Activated naive CD8-positive, alpha-beta T cell treated with anti-CD3 and anti-CD28 coated beads for 36 hours (primary cell): Measurements from ENCODE around the gene TPMT. TPM values are rescaled to one million over a fixed set of nuclear protein-coding genes. Genes with fewer than 3 reads are reported as not detected.
A peak's percentile ranks its signal among the peaks of the same experiment; 100 is the strongest.
"Not testable (repeated sequence)": the region's sequence is repeated elsewhere in the genome, so short reads cannot be mapped to it uniquely, and the experiment has no call there.

Experiments used
- DNase-seq: peaks from one replicate; pipeline ENCODE4 v3.0.0; 2021
- H3K27ac Mint-ChIP-seq: one replicate; pipeline ENCODE4 v1.8.0; 2022; ENCODE audit warnings: mild to moderate bottlenecking, moderate library complexity, mixed read lengths
- H3K27me3 Mint-ChIP-seq: one replicate; pipeline ENCODE4 v1.8.0; 2022; ENCODE audit warnings: mild to moderate bottlenecking, mixed read lengths
- H3K36me3 Mint-ChIP-seq: one replicate; pipeline ENCODE4 v1.8.0; 2021; ENCODE audit warnings: mild to moderate bottlenecking, mixed read lengths
- H3K4me1 Mint-ChIP-seq: one replicate; pipeline ENCODE4 v1.8.0; 2021; ENCODE audit warnings: mixed read lengths
- H3K4me3 Mint-ChIP-seq: one replicate; pipeline ENCODE4 v1.8.0; 2022; ENCODE audit warnings: mild to moderate bottlenecking, moderate library complexity, mixed read lengths
- H3K9me3 Mint-ChIP-seq: one replicate; pipeline ENCODE4 v1.8.0; 2022; ENCODE audit warnings: mixed read lengths
- total RNA-seq, 2 experiments: library from RNA; stranded (reverse); gene quantifications; one replicate each; pipeline ENCODE4 v1.2.3, GENCODE V29; 2021

The TPMT gene
- total RNA-seq = 1 to 10 TPM; 8.2 TPM

DNA sequence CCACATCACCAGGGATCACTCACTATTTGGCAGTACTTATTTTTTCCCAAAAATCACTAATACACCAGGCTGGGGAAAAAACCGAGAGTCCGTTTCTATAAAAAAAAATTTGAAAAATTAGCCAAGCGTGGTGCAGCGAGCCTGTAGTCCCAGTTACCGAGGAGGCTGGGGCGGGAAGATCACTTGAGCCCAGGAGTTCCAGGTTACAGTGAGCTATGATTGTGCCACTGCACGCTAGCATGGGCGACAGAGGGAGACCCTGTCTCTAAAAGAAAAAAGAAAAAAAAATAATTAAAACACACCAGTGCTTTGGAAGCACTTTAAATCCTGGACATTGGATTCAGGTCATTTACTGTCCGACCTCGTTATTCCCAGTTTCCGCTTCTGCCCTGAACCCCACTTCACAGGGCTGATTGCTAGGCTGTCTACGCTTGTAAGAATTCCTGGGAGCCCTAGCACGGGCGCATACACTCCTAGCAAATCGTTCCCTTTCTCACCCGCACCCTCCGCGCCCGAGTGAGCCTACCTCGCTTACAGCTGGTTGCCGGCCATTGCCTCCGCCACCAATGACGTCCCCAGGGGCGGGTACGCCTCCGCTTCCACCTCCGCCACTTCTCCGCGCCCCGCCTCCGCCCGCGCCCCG is at the start of gene TPMT:
Gene TPMT (minus strand): TSS at position 571 of the 643 bp plus-strand sequence. CDS start 5,950 bp downstream, outside the sequence.
- DNase-seq = no peak
- Mint-ChIP-seq H3K4me1 (peaks cover 30% of the 10 kb centered on the region), H3K9me3 (peaks cover 3% of the 10 kb centered on the region), H3K4me3 (peak within 1 kb of the TSS; percentile 95), H3K36me3 (peaks cover 6% of the 10 kb centered on the region), H3K27me3 (no peaks in the 10 kb centered on the region), H3K27ac (peak within 1 kb of the TSS; percentile 93)

GRCh38 chr6:18203786-18204185 is 48.9 kb upstream of the TPMT start:
- Mint-ChIP-seq H3K4me3 (no peak overlapping the region), H3K36me3 (peaks cover 11% of the 10 kb centered on the region), H3K4me1 (no peaks in the 10 kb centered on the region), H3K9me3 (no peaks in the 10 kb centered on the region), H3K27ac (no peak overlapping the region), H3K27me3 (no peaks in the 10 kb centered on the region)
- DNase-seq = no peak

DNA sequence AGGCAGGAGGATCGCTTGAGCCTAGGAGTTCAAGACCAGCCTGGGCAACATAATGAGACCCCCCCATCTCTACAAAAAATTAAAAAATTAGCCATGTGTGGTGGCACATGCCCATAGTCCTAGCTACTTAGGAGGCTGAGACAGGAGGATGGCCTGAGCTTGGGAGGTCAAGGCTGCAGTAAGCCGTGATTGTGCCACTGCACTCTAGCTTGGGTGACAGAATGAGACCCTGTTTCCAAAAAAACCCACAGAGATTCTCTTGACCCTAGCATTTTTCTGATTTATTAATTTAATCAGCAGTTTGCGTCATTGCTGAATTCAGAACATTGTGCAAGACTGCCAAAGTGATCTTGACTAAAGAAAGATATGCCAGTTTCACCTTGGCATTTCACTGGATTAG is 37.1 kb upstream of the TPMT start:
- DNase-seq = no peak
- Mint-ChIP-seq H3K4me3 (no peak overlapping the region), H3K27me3 (no peaks in the 10 kb centered on the region), H3K4me1 (no peaks in the 10 kb centered on the region), H3K36me3 (peaks cover 17% of the 10 kb centered on the region), H3K9me3 (no peaks in the 10 kb centered on the region), H3K27ac (no peak overlapping the region)

DNA sequence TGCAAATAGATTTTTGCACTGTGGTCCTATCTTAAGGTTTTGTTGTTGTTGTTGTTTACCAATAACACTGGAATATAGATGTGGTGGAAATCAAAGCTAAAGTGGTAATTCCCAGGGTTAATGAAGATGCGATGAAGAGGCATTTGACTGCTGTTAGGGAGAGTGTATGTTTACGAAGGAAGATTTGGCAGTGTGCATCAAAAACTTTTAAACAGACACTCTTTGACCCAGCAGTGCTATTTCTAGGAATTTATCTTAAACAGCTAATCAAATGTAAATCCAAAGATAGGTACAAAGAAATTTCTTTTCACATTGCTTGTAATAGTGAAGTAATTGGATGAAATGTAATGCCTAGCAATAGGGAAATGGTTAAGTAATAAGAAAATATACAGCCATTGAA is 34.3 kb upstream of the TPMT start:
- Mint-ChIP-seq H3K4me3 (no peak overlapping the region), H3K4me1 (no peaks in the 10 kb centered on the region), H3K27ac (no peak overlapping the region), H3K36me3 (peaks cover 16% of the 10 kb centered on the region), H3K9me3 (no peaks in the 10 kb centered on the region), H3K27me3 (no peaks in the 10 kb centered on the region)
- no peak for DNase-seq

DNA sequence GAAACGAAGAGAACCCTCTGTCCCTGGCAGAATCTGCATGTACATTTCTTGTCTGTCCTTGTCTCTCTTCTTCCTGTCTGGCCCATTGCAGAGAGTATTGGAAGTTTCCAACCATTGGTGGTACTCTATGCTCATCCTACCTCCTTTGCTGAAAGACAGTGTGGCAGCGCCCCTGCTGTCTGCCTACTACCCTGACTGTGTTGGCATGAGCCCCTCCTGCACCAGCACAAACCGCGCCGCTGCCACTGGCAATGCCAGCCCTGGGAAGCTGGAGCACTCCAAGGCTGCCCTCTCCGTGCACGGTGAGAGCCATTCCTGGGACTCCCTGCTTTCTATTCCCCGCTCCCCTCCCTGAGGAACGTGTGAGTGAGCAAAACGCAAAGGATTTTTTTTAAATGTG is 32.8 kb upstream of the TPMT start:
- H3K9me3 Mint-ChIP-seq = no peaks in the 10 kb centered on the region
- no peak for DNase-seq
- H3K36me3 Mint-ChIP-seq = peaks cover 18% of the 10 kb centered on the region
- H3K27me3 Mint-ChIP-seq = no peaks in the 10 kb centered on the region
- H3K4me1 Mint-ChIP-seq = no peaks in the 10 kb centered on the region
- H3K4me3 Mint-ChIP-seq = no peak overlapping the region
- peak overlapping the region; percentile 29 for H3K27ac Mint-ChIP-seq

DNA sequence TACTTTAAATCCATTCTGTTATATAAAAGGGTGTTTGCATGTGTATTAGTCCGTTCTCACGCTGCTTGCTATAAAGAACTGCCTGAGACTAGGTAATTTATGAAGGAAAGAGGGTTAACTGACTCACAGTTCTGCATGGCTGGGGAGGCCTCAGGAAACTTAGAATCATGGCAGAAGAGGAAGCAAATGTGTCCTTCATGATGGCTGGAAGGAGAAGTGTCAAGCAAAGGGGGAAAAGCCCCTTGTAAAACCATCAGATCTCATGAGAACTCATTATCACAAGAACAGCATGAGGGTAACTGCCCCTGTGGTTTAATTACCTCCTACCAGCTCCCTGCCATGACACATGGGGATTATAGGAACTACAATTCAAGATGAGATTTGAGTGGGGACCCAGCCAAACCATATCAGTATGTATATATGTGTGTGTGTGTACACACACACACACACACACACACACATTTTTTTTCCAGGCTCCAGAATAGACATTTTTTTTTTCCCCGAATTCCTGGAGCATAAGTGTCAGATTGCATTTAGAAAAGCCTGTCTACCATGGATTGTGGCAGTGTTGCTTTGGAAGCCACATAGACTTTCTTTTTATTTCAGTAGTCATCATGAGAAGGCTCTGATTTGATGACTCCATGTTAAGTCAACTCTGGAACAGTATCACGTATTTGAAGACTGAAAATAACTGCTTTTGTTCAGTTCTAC is 31.8 kb upstream of the TPMT start:
- DNase-seq = no peak
- Mint-ChIP-seq H3K4me1 (no peaks in the 10 kb centered on the region), H3K4me3 (no peak overlapping the region), H3K27me3 (no peaks in the 10 kb centered on the region), H3K27ac (no peak overlapping the region), H3K9me3 (no peaks in the 10 kb centered on the region), H3K36me3 (peaks cover 17% of the 10 kb centered on the region)

GRCh38 chr6:18186033-18186432 is 31.2 kb upstream of the TPMT start:
- H3K4me3 Mint-ChIP-seq = no peak overlapping the region

DNA sequence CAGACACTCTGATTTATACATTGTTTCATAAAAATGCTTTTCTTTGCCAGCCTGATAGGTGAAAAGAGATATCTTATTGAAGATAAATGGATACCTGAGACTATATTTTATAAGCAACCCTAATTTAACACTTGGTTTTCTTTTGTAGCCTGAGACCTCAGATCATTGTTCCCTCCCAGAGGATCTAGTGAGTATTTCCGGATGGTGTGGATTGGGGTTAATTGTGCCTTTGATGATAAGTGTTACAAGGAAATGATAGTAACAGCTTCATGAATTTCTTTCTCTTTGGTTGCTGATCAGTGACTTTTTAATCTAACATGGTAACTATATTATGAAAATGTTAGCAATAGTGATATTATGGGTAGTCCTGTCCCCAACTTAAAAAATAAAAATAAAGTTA is 30.7 kb upstream of the TPMT start:
- H3K9me3 Mint-ChIP-seq = no peaks in the 10 kb centered on the region
- H3K27ac Mint-ChIP-seq = no peak overlapping the region
- DNase-seq = no peak
- H3K36me3 Mint-ChIP-seq = peaks cover 16% of the 10 kb centered on the region
- H3K4me1 Mint-ChIP-seq = no peaks in the 10 kb centered on the region
- no peaks in the 10 kb centered on the region for H3K27me3 Mint-ChIP-seq
- H3K4me3 Mint-ChIP-seq = no peak overlapping the region

More at GRCh38 chr6:18186033-18186432, 31.2 kb upstream of the TPMT start:
- Mint-ChIP-seq H3K27ac (no peak overlapping the region), H3K27me3 (no peaks in the 10 kb centered on the region), H3K4me1 (no peaks in the 10 kb centered on the region), H3K36me3 (peaks cover 14% of the 10 kb centered on the region), H3K9me3 (no peaks in the 10 kb centered on the region)
- DNase-seq = no peak

DNA sequence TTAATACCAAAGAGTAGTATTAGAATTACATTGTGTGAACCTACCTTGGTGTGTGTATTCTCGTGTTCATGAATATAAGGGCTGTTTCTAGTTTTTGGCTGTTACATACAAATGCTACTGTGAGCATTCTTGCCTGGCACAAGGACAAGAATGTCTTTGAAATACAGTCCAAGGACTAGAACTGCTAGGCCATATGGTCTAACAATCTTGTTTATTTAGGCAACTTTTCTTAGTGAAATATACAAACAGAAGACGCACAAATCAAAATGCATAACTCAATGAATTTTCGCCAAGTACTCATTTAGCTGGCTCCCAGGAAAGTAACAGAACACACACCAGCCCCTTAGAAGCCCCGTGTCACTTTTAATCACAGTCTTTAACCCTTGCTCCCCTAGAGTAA is 28.9 kb upstream of the TPMT start:
- no peaks in the 10 kb centered on the region for H3K27me3 Mint-ChIP-seq
- H3K4me1 Mint-ChIP-seq = peaks cover under 1% of the 10 kb centered on the region
- H3K36me3 Mint-ChIP-seq = peaks cover 21% of the 10 kb centered on the region
- no peaks in the 10 kb centered on the region for H3K9me3 Mint-ChIP-seq
- no peak overlapping the region for H3K4me3 Mint-ChIP-seq
- no peak overlapping the region for H3K27ac Mint-ChIP-seq
- no peak for DNase-seq

DNA sequence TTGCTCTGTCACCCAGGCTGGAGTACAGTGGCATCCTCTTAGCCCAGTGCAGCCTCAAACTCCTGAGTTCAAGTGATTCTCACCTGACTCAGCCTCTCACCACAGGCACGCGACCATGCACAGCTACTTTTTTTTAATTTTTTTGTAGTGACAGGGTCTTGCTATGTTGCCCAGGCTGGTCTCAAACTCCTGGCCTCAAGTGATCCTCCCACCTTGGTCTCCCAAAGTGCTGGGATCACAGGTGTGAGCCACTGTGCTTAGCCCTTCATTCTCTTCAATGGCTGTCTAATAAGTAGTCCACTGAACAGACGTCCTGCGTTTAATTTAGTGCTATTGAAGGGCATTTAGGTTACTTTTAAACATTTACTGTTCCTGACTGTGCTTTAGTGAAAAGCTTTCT is 27.7 kb upstream of the TPMT start:
- peaks cover 1% of the 10 kb centered on the region for H3K4me1 Mint-ChIP-seq
- no peak for DNase-seq
- no peaks in the 10 kb centered on the region for H3K9me3 Mint-ChIP-seq
- H3K27ac Mint-ChIP-seq = no peak overlapping the region
- no peaks in the 10 kb centered on the region for H3K27me3 Mint-ChIP-seq
- H3K4me3 Mint-ChIP-seq = no peak overlapping the region
- H3K36me3 Mint-ChIP-seq = peaks cover 25% of the 10 kb centered on the region

- Mint-ChIP-seq H3K36me3 (peaks cover 42% of the 10 kb centered on the region), H3K27ac (no peak overlapping the region), H3K4me3 (no peak overlapping the region), H3K4me1 (peaks cover 1% of the 10 kb centered on the region), H3K9me3 (peaks cover 8% of the 10 kb centered on the region), H3K27me3 (no peaks in the 10 kb centered on the region)
- no peak for DNase-seq
Observed at GRCh38 chr6:18179770-18180356, 25.0 kb upstream of the TPMT start.

GRCh38 chr6:18178960-18179615 is 24.2 kb upstream of the TPMT start:
- peaks cover 1% of the 10 kb centered on the region for H3K4me1 Mint-ChIP-seq
- H3K27ac Mint-ChIP-seq = no peak overlapping the region
- DNase-seq = no peak
- no peak overlapping the region for H3K4me3 Mint-ChIP-seq
- H3K9me3 Mint-ChIP-seq = peaks cover 8% of the 10 kb centered on the region
- no peaks in the 10 kb centered on the region for H3K27me3 Mint-ChIP-seq
- peaks cover 48% of the 10 kb centered on the region for H3K36me3 Mint-ChIP-seq

- no peak for DNase-seq
- Mint-ChIP-seq H3K36me3 (peaks cover 48% of the 10 kb centered on the region), H3K4me1 (peaks cover 1% of the 10 kb centered on the region), H3K4me3 (no peak overlapping the region), H3K27me3 (no peaks in the 10 kb centered on the region), H3K27ac (no peak overlapping the region), H3K9me3 (peaks cover 8% of the 10 kb centered on the region)
Observed at GRCh38 chr6:18177286-18177965, 22.5 kb upstream of the TPMT start.

- not testable (repeated sequence) for H3K4me1 Mint-ChIP-seq, H3K27ac Mint-ChIP-seq
- peaks cover 49% of the 10 kb centered on the region for H3K36me3 Mint-ChIP-seq
Observed at GRCh38 chr6:18176198-18176597, 21.3 kb upstream of the TPMT start.

GRCh38 chr6:18171871-18172270 is 17.0 kb upstream of the TPMT start:
- peaks cover 15% of the 10 kb centered on the region for H3K9me3 Mint-ChIP-seq
- H3K27ac Mint-ChIP-seq = no peak overlapping the region
- peaks cover 4% of the 10 kb centered on the region for H3K4me1 Mint-ChIP-seq
- no peaks in the 10 kb centered on the region for H3K27me3 Mint-ChIP-seq
- H3K36me3 Mint-ChIP-seq = peaks cover 52% of the 10 kb centered on the region
- no peak overlapping the region for H3K4me3 Mint-ChIP-seq
- no peak for DNase-seq

More at GRCh38 chr6:18176198-18176597, 21.3 kb upstream of the TPMT start:
- H3K4me3 Mint-ChIP-seq, H3K27me3 Mint-ChIP-seq, DNase-seq, H3K9me3 Mint-ChIP-seq: not testable (repeated sequence)
